Peyer's patch (tissue), 4 donors: ENCODE data around the gene CEP83. TPM values are rescaled to one million over a fixed set of nuclear protein-coding genes. Genes with fewer than 3 reads are reported as not detected.

Experiments used
- DNase-seq, 3 donors: peaks; one replicate each; pipeline ENCODE4 v3.0.0-alpha.2; 2017 to 2019
- H3K27ac ChIP-seq, 4 donors: fragments of 200-600 bp; sonication (generic); one replicate each; pipeline ENCODE4 v1.5.1; 2016 to 2019
- H3K27me3 ChIP-seq, 2 donors: fragments of 200-600 bp; sonication (generic); one replicate each; pipeline ENCODE4 v1.5.1; 2019
- H3K36me3 ChIP-seq, 3 donors: fragments of 200-600 bp; sonication (generic); one replicate each; pipeline ENCODE4 v1.5.1; 2016 to 2019
- H3K4me1 ChIP-seq, 4 donors: fragments of 200-600 bp; sonication (generic); one replicate each; pipeline ENCODE4 v1.5.1; 2016 to 2019
- H3K4me3 ChIP-seq, 4 donors: fragments of 200-600 bp; sonication (generic); 1 replicate in 3 of 4; 2 replicates in 1 of 4; pipeline ENCODE4 v1.5.1; 2016 to 2019; ENCODE audit warnings: mild to moderate bottlenecking in 1 of 4
- H3K9me3 ChIP-seq, 4 donors: fragments of 200-600 bp; sonication (generic); one replicate each; pipeline ENCODE4 v1.5.1; 2016 to 2019; ENCODE audit warnings: mild to moderate bottlenecking in 1 of 4
- POLR2A ChIP-seq, 2 donors: fragments of 450-650 bp; IDR thresholded peaks; one replicate each; pipeline ENCODE4 v1.5.1; 2017; ENCODE audit warnings: antibody characterized with exemption in 2 of 2, mild to moderate bottlenecking in 2 of 2, moderate library complexity in 2 of 2
- total RNA-seq, 4 donors: library from RNA; depleted of rRNA; stranded (reverse); fragments of >200 nt; gene quantifications; one replicate each; pipeline ENCODE4 v1.1.0, GENCODE V29; 2016
- TF ChIP-seq, protein P1 (sequence below), 6 experiments: fragments of 450-650 bp in 4 of 6; fragments of 200-600 bp in 2 of 6; sonication (generic) in 1 of 6; IDR thresholded peaks; one replicate each; pipeline ENCODE4 v1.5.1; 2017 to 2019; ENCODE audit warnings: antibody characterized with exemption in 6 of 6, mild to moderate bottlenecking in 3 of 6, moderate library complexity in 1 of 6

The CEP83 gene
- total RNA-seq, 4 donors from 2014 or later = 7.2 to 69.3 (median 17.4) TPM

DNA sequence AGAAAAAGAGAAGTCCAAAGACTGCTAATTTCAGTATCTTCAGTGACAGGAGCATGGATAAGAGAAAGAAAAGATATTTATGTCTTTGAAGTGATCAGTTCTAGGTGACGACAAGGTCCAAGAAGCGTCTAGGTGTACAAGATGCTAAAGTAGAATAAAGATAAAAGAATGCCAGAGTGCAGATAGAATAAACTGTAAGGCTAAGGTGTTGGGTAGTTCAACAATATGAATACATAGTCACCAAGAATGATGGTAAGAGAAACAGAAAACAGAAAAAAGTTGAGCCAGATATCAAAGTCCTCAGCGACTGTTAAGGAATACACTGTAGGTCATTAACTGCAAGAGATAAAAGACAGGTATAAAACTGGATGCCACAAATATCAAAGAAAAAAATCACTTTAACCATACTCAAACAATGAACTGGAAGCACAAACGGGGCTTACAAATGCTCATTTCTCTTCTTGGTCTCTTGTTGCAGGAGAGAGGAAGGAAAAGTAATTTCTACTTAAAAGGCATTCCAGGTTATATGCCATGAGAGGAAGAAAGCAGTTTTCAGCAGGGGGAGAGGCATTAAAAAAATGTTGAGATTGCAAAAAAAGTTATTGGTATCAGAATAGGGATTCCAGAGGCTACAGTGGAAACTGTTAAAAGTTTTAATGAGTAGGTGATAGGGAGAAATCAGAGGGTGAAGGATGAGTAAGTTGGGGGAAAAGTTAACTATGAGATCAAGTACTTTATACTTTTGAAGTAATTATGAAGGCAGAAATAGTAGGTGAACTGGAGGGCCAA, 121.5 kb downstream of the CEP83 start:
- Histone ChIP-seq H3K36me3 (no peaks in the 10 kb centered on the region), H3K4me1 (no peaks in the 10 kb centered on the region), H3K27me3 (no peaks in the 10 kb centered on the region), H3K27ac (no peak overlapping the region), H3K4me3 (no peak overlapping the region), H3K9me3 (no peaks in the 10 kb centered on the region)
- no peak for DNase-seq
- TF ChIP-seq POLR2A (IDR thresholded peaks at IDR 0.05) = no peak
- TF ChIP-seq, protein P1, sequence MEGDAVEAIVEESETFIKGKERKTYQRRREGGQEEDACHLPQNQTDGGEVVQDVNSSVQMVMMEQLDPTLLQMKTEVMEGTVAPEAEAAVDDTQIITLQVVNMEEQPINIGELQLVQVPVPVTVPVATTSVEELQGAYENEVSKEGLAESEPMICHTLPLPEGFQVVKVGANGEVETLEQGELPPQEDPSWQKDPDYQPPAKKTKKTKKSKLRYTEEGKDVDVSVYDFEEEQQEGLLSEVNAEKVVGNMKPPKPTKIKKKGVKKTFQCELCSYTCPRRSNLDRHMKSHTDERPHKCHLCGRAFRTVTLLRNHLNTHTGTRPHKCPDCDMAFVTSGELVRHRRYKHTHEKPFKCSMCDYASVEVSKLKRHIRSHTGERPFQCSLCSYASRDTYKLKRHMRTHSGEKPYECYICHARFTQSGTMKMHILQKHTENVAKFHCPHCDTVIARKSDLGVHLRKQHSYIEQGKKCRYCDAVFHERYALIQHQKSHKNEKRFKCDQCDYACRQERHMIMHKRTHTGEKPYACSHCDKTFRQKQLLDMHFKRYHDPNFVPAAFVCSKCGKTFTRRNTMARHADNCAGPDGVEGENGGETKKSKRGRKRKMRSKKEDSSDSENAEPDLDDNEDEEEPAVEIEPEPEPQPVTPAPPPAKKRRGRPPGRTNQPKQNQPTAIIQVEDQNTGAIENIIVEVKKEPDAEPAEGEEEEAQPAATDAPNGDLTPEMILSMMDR (IDR thresholded peaks at IDR 0.05) = no peak

DNA sequence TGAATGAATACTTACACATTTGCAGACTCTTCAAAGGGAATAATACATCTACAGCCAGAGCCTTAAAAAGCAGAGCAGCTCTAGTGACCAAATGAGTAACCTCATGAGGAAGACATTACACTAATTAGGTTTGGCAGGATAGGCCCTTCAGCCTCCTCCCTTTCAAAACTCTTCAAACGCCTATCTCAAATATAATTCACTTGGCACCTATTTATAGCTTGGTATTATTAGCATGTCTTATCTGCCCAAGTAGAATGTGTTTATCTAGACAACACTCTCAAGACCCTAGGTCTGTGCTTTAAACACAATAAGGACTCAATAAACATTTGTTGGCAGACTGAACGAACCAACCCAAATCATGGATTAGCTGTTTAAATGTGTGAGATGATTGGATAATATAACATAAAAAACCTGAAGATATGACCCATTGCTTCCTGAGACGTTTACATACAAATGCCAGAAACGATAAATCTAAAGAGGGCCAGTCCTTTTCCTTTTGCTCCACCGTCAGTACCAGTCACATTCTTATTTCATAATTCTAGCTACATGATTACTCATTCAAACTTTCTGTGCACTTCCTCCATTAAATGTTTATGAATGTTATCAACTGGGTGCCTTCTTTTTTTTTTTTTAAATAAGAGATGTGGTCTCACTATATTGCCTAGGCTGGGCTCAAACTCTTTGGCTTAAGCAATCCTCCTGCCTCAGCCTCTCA, 123.3 kb downstream of the CEP83 start:
- no peak overlapping the region for H3K27ac ChIP-seq

DNA sequence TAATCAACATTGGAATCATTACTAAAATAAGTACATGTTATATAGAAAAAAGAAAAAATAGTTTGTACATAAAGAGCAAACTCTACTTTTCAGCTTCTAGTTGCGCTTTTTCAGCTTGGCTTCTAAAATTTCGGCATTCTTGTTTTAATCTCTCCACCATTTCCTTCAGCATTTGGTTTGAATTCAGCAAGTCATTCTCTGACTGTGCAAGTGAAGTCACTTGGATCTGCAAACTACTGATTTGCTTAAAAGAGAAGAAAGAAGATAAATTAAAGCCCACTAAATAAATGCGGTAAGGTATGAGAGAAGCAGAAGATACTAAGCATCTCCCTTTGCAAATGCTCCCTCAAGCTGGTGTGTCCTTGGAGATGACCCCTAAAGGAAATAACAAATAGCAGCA, 126.3 kb downstream of the CEP83 start:
- TF ChIP-seq, protein P1 (IDR thresholded peaks at IDR 0.05) = no peak
- TF ChIP-seq POLR2A (IDR thresholded peaks at IDR 0.05) = no peak

More for the DNA sequence above, 123.3 kb downstream of the CEP83 start:
- H3K4me1 ChIP-seq = no peaks in the 10 kb centered on the region
- no peak for DNase-seq
- H3K9me3 ChIP-seq = no peaks in the 10 kb centered on the region
- H3K36me3 ChIP-seq = no peaks in the 10 kb centered on the region
- TF ChIP-seq POLR2A (IDR thresholded peaks at IDR 0.05) = no peak
- TF ChIP-seq, protein P1 (IDR thresholded peaks at IDR 0.05) = no peak
- H3K27me3 ChIP-seq = no peaks in the 10 kb centered on the region
- no peak overlapping the region for H3K4me3 ChIP-seq

DNA sequence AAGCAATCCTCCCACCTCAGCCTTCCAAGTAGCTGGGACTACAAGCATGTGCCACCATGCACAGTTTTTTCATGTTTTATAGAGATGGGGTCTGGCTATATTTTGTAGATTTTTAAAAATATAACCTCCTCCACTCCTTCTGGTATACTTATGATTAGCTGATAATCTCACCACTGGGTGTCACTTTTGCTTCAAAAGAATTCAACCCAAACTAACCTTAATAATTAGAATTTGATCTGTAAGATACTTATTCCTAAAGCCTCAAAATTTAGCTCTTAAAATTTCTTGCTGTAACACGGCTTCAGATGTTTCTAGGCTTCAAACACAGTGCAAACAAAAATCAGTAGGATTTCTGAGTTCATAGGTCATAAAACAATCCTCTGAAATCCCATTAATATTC, 130.3 kb downstream of the CEP83 start:
- Histone ChIP-seq H3K27me3 (no peaks in the 10 kb centered on the region), H3K4me1 (no peaks in the 10 kb centered on the region), H3K36me3 (peaks cover 0 to 7% (median 0%) of the 10 kb centered on the region in 3 donors), H3K27ac (no peak overlapping the region), H3K4me3 (no peak overlapping the region), H3K9me3 (no peaks in the 10 kb centered on the region)
- DNase-seq = no peak
- TF ChIP-seq, protein P1 (IDR thresholded peaks at IDR 0.05) = no peak
- TF ChIP-seq POLR2A (IDR thresholded peaks at IDR 0.05) = no peak

More for the DNA sequence above, 126.3 kb downstream of the CEP83 start:
- Histone ChIP-seq H3K36me3 (peaks cover 0 to 7% (median 0%) of the 10 kb centered on the region in 3 donors), H3K27ac (no peak overlapping the region), H3K4me1 (no peaks in the 10 kb centered on the region), H3K4me3 (no peak overlapping the region), H3K27me3 (no peaks in the 10 kb centered on the region), H3K9me3 (no peaks in the 10 kb centered on the region)
- no peak for DNase-seq

DNA sequence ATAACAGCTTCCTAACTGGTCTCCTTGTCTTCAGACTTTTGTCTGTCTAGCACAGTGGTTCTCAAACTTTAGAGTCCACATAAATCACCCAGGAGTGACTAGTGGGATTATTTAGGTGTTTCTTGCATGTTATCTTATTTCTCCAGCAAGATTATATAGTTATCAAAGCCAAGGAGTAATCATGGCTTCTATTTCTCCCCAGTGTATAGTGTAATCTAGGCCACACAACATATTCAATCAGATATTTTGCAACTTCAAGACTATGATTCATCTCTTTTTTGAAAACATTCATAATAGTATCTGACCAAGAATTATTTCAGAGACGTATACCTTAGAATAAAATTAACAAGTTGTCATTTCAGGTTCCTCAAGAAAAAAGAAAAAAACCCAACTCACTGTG, 131.9 kb downstream of the CEP83 start:
- DNase-seq = no peak
- Histone ChIP-seq H3K27me3 (no peaks in the 10 kb centered on the region), H3K4me1 (no peaks in the 10 kb centered on the region), H3K27ac (no peak overlapping the region), H3K4me3 (no peak overlapping the region), H3K9me3 (no peaks in the 10 kb centered on the region), H3K36me3 (peaks cover 0 to 12% (median 0%) of the 10 kb centered on the region in 3 donors)
- no peak for TF ChIP-seq POLR2A (IDR thresholded peaks at IDR 0.05)
- TF ChIP-seq, protein P1 (IDR thresholded peaks at IDR 0.05) = no peak
